NCI-H510A (cell line): ENCODE results near the gene AP4B1.
A peak's percentile ranks its signal among the peaks of the same experiment; 100 is the strongest.
"Not testable (repeated sequence)": the region's sequence is repeated elsewhere in the genome, so short reads cannot be mapped to it uniquely, and the experiment has no call there.

Experiments used
- DNase-seq: peaks from one replicate; lab custom pipeline; 2025; lab: John Stamatoyannopoulos, UW

AP4B1 gene

GRCh38 chr1:113904674-113905434 is at the start of gene AP4B1, which contains the start of gene DCLRE1B:
Gene AP4B1, minus strand, starts transcription at chr1:113904799. Its CDS starts 82 bp downstream, at chr1:113904717.
Gene DCLRE1B, plus strand, starts transcription at chr1:113905326. Its CDS starts 261 bp downstream, at chr1:113905587.
- DNase-seq, result peak; percentile 99

GRCh38 chr1:113951719-113952118 is 47.1 kb upstream of the AP4B1 start:
- DNase-seq, result no peak

- no peak for DNase-seq
These were observed 46.3 kb upstream of the AP4B1 start for GRCh38 chr1:113950908-113951307.

GRCh38 chr1:113949007-113949406 is 44.4 kb upstream of the AP4B1 start:
- no peak for DNase-seq

GRCh38 chr1:113948151-113948550 is 43.6 kb upstream of the AP4B1 start:
- not testable (repeated sequence) for DNase-seq

GRCh38 chr1:113947388-113948107 is 42.9 kb upstream of the AP4B1 start:
- no peak for DNase-seq

- no peak for DNase-seq
These were observed 42.2 kb upstream of the AP4B1 start for GRCh38 chr1:113946678-113947387.

GRCh38 chr1:113946112-113946511 is 41.5 kb upstream of the AP4B1 start:
- no peak for DNase-seq

- no peak for DNase-seq
These were observed 40.7 kb upstream of the AP4B1 start for GRCh38 chr1:113945329-113945728.

- DNase-seq, result no peak
These were observed 38.6 kb upstream of the AP4B1 start for GRCh38 chr1:113943028-113943811.

- no peak for DNase-seq
These were observed 37.9 kb upstream of the AP4B1 start for GRCh38 chr1:113942527-113942926.

GRCh38 chr1:113941245-113941559 is 36.6 kb upstream of the AP4B1 start:
- no peak for DNase-seq

GRCh38 chr1:113940365-113941244 is 36.0 kb upstream of the AP4B1 start:
- DNase-seq, result no peak

GRCh38 chr1:113938192-113938591 is 33.6 kb upstream of the AP4B1 start:
- DNase-seq, result no peak

- DNase-seq, result no peak
These were observed 32.5 kb upstream of the AP4B1 start for GRCh38 chr1:113937146-113937545.

GRCh38 chr1:113935970-113936369 is 31.4 kb upstream of the AP4B1 start:
- no peak for DNase-seq

- no peak for DNase-seq
These were observed 30.6 kb upstream of the AP4B1 start for GRCh38 chr1:113935176-113935575.

- no peak for DNase-seq
These were observed 30.0 kb upstream of the AP4B1 start for GRCh38 chr1:113934511-113935055.

GRCh38 chr1:113934006-113934405 is 29.4 kb upstream of the AP4B1 start:
- no peak for DNase-seq

- DNase-seq, result no peak
These were observed 26.9 kb upstream of the AP4B1 start for GRCh38 chr1:113931451-113931851.
